ENCODE measurements around the gene ARHGAP44. TPM values are rescaled to one million over a fixed set of nuclear protein-coding genes. Genes with fewer than 3 reads are reported as not detected.

Gene ARHGAP44
- total RNA-seq, 1 donor from 2014 or later: 12.4 TPM

DNA sequence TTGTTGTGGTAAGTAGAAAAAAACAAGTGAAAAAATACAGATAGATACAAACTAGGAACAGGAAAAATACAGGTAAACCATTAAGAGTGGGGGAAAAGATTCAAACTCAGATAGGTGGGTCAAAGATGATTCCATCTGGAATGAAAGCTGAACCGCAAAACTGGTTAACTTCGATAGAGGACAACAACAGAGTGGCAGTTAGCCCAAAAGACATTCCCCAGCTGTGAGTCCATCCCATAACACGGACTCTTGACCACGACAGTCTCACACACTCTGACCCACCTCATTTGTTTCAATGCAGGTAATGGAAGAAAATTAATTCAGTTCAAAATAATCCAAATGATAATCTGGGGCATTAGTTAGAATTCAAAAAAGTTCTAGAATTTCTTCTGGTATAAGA, 215.0 kb downstream of the ARHGAP44 start:
- no peak overlapping the region for H3K4me3 Mint-ChIP-seq (ENCODE audit: low read depth)
- no peaks in the 10 kb centered on the region for H3K27me3 Mint-ChIP-seq
- H3K9me3 Mint-ChIP-seq (ENCODE audit: low read depth): no peaks in the 10 kb centered on the region
- H3K36me3 Mint-ChIP-seq (ENCODE audit: insufficient read depth): peaks cover 8% of the 10 kb centered on the region
- no peak overlapping the region for H3K27ac Mint-ChIP-seq
- TF ChIP-seq, protein P1, sequence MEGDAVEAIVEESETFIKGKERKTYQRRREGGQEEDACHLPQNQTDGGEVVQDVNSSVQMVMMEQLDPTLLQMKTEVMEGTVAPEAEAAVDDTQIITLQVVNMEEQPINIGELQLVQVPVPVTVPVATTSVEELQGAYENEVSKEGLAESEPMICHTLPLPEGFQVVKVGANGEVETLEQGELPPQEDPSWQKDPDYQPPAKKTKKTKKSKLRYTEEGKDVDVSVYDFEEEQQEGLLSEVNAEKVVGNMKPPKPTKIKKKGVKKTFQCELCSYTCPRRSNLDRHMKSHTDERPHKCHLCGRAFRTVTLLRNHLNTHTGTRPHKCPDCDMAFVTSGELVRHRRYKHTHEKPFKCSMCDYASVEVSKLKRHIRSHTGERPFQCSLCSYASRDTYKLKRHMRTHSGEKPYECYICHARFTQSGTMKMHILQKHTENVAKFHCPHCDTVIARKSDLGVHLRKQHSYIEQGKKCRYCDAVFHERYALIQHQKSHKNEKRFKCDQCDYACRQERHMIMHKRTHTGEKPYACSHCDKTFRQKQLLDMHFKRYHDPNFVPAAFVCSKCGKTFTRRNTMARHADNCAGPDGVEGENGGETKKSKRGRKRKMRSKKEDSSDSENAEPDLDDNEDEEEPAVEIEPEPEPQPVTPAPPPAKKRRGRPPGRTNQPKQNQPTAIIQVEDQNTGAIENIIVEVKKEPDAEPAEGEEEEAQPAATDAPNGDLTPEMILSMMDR (IDR thresholded peaks at IDR 0.05; ENCODE audit: unreplicated experiment): no peak
- H3K4me1 Mint-ChIP-seq (ENCODE audit: low read depth): no peaks in the 10 kb centered on the region
- DNase-seq (ENCODE audit: low spot score, unreplicated experiment): no peak

DNA sequence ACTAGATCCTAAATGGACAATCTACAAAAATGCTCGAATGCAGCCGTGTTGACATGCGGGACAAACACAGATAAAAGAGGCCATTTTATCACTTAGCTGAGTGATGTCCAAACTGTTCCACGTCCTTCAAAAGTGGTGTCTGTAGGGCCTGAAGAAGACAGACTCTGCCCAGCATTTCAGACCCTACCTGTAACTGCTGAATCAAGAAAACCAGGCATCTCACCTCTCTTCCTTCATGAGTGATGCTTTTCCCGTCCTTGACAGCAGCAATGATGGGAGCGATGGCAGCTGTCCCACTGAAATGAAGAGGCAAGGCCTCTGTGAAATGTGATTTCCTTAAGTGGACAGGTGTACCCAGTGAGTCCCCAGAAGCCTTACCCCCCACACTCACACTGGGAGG, 216.2 kb downstream of the ARHGAP44 start:
- H3K4me3 Mint-ChIP-seq (ENCODE audit: low read depth): no peak overlapping the region
- TF ChIP-seq, protein P1 (IDR thresholded peaks at IDR 0.05; ENCODE audit: unreplicated experiment): no peak
- no peak for DNase-seq (ENCODE audit: low spot score, unreplicated experiment)
- H3K4me1 Mint-ChIP-seq (ENCODE audit: low read depth): no peaks in the 10 kb centered on the region
- H3K27me3 Mint-ChIP-seq: no peaks in the 10 kb centered on the region
- H3K27ac Mint-ChIP-seq: no peak overlapping the region
- no peaks in the 10 kb centered on the region for H3K9me3 Mint-ChIP-seq (ENCODE audit: low read depth)
- H3K36me3 Mint-ChIP-seq (ENCODE audit: insufficient read depth): peaks cover 14% of the 10 kb centered on the region

DNA sequence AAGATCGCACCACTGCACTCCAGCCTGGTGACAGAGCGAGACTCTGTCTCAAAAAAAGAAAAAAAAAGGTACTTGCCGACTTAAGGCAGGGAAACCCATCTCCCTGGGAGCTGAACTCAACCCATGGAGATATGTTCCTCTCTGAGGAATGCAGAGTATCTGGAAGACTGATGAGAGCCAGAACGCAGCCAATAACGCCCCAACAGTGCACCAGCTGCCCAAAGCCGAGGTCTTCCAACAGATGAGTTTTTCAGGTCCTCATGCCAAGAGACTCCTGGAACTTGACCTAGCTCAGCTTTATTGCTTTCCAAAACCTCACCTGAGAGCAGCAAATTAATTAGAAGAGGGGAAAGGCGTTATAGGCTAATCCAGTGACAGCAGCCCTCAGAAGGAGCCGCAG, 219.2 kb downstream of the ARHGAP44 start:
- H3K4me1 Mint-ChIP-seq (ENCODE audit: low read depth): no peaks in the 10 kb centered on the region
- DNase-seq (ENCODE audit: low spot score, unreplicated experiment): no peak
- no peaks in the 10 kb centered on the region for H3K9me3 Mint-ChIP-seq (ENCODE audit: low read depth)
- H3K36me3 Mint-ChIP-seq (ENCODE audit: insufficient read depth): peaks cover 25% of the 10 kb centered on the region
- H3K4me3 Mint-ChIP-seq (ENCODE audit: low read depth): no peak overlapping the region
- no peaks in the 10 kb centered on the region for H3K27me3 Mint-ChIP-seq
- H3K27ac Mint-ChIP-seq: no peak overlapping the region
- TF ChIP-seq, protein P1 (IDR thresholded peaks at IDR 0.05; ENCODE audit: unreplicated experiment): no peak

DNA sequence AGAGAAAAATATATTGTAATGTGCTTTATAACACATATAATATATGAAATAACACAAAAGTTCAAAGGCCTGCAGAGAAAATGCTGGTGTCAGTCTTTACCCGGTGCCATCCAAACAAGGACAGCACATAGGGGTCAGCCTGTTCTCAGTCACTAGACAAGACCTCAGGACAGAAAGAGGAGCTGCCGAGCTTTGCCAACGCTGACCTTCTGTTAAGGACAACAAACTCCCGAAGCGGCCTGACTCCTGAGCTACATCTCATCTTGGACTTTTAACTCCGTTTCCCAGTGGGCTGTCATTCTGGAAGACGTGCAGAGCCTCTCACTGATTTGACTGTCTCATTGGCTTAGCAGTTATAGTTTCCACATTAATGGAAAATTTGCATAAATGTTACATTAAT, 221.7 kb downstream of the ARHGAP44 start:
- no peak overlapping the region for H3K27ac Mint-ChIP-seq
- no peaks in the 10 kb centered on the region for H3K4me1 Mint-ChIP-seq (ENCODE audit: low read depth)
- no peak for DNase-seq (ENCODE audit: low spot score, unreplicated experiment)
- TF ChIP-seq, protein P1 (IDR thresholded peaks at IDR 0.05; ENCODE audit: unreplicated experiment): no peak
- no peaks in the 10 kb centered on the region for H3K27me3 Mint-ChIP-seq
- H3K4me3 Mint-ChIP-seq (ENCODE audit: low read depth): no peak overlapping the region
- peaks cover 33% of the 10 kb centered on the region for H3K36me3 Mint-ChIP-seq (ENCODE audit: insufficient read depth)
- H3K9me3 Mint-ChIP-seq (ENCODE audit: low read depth): no peaks in the 10 kb centered on the region

DNA sequence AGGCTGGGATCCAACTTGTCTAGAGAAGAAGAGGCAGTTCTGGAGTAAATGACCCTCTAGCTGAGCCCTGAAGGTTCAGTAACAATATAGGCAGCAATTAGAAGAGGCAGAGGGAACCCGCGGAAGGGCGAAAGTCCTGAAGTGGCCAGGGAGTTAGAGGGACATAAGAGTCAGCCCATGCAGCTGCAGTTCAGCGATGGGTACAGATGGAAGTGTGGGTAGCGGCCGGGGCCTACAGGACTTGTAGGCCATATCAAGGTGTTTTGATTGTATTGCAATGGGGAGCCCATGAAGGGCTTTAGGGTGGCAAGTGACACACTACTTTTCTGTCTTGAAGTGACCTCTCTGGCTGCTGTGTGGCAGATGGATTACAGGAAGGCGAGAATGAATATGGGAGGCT, 225.5 kb downstream of the ARHGAP44 start:
- H3K4me1 Mint-ChIP-seq (ENCODE audit: low read depth): peaks cover 10% of the 10 kb centered on the region
- TF ChIP-seq, protein P1 (IDR thresholded peaks at IDR 0.05; ENCODE audit: unreplicated experiment): no peak
- no peaks in the 10 kb centered on the region for H3K9me3 Mint-ChIP-seq (ENCODE audit: low read depth)
- no peaks in the 10 kb centered on the region for H3K27me3 Mint-ChIP-seq
- no peak overlapping the region for H3K27ac Mint-ChIP-seq
- H3K4me3 Mint-ChIP-seq (ENCODE audit: low read depth): peak overlapping the region; percentile 31
- peaks cover 27% of the 10 kb centered on the region for H3K36me3 Mint-ChIP-seq (ENCODE audit: insufficient read depth)
- DNase-seq (ENCODE audit: low spot score, unreplicated experiment): no peak
